OCI-LY1 (cell line): ENCODE measurements around the gene HTR2B.

ENCODE experiments used
- EZH2 ChIP-seq: fragments of 200-600 bp; sonication (generic), shearing (Covaris generic); IDR thresholded peaks from 2 replicates; pipeline ENCODE4 v1.8.0; 2017; ENCODE audit warnings: borderline replicate concordance, mixed run types, mild to moderate bottlenecking, antibody characterized with exemption, low read length, moderate library complexity, mixed read lengths
- TF ChIP-seq, protein P1 (sequence below): fragments of 200-600 bp; sonication (generic), shearing (Covaris generic); IDR thresholded peaks from 2 replicates; pipeline ENCODE4 v1.5.1; 2017; ENCODE audit warnings: mild to moderate bottlenecking, antibody characterized with exemption, low read length, moderate library complexity, mixed read lengths

DNA sequence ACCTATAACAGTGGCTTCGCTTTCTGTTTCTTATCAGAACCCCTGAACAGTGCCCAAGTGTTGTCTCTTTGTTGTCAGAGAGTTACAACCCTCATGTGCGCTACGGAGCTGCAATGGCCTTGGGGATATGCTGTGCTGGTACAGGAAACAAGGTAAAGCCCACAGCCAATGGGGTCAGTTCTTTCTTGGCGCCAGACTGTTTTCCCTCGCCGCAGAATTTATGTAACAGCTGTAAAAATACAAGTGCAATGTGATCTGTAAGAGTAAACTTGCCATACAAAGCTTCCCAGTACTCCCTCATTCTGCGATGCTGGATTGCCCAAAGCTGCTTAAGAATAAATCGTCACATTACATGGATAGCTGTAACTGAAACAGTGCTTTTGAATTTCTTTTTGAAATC lies 13.9 kb upstream of the HTR2B start:
- TF ChIP-seq, protein P1, sequence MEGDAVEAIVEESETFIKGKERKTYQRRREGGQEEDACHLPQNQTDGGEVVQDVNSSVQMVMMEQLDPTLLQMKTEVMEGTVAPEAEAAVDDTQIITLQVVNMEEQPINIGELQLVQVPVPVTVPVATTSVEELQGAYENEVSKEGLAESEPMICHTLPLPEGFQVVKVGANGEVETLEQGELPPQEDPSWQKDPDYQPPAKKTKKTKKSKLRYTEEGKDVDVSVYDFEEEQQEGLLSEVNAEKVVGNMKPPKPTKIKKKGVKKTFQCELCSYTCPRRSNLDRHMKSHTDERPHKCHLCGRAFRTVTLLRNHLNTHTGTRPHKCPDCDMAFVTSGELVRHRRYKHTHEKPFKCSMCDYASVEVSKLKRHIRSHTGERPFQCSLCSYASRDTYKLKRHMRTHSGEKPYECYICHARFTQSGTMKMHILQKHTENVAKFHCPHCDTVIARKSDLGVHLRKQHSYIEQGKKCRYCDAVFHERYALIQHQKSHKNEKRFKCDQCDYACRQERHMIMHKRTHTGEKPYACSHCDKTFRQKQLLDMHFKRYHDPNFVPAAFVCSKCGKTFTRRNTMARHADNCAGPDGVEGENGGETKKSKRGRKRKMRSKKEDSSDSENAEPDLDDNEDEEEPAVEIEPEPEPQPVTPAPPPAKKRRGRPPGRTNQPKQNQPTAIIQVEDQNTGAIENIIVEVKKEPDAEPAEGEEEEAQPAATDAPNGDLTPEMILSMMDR: no peak
- TF ChIP-seq EZH2: no peak
